Caki2 (cell line): Measurements from ENCODE around the gene PTPRD. TPM values are rescaled to one million over a fixed set of nuclear protein-coding genes. Genes with fewer than 3 reads are reported as not detected.

ENCODE experiments used
- DNase-seq: peaks from one replicate; pipeline ENCODE4 v3.0.0-alpha.2; 2015; ENCODE audit warnings: low read depth
- in situ Hi-C: cut with HindIII; loops from 2 replicates; pipeline ENCODE4 v1.10.0; 2016; ENCODE audit warnings: low sequenced_read_pairs, low pct_unique_long_range_greater_than_20kb, mixed read lengths
- total RNA-seq: library from RNA; depleted of rRNA; stranded (reverse); fragments of >200 nt; shearing (Covaris generic); gene quantifications from 2 replicates; pipeline ENCODE4 v1.2.3, GENCODE V29; 2014; ENCODE audit warnings: low replicate concordance

Gene PTPRD
- total RNA-seq, 1 experiment from 2014 or later = 1.1 TPM

- no peak for DNase-seq
- in situ Hi-C loops = no loop called here
Observed at GRCh38 chr9:8766096-8766495, 1846.7 kb downstream of the PTPRD start.

GRCh38 chr9:8764051-8764450 lies 1848.8 kb downstream of the PTPRD start:
- DNase-seq = no peak
- in situ Hi-C loops = no loop called here

DNA sequence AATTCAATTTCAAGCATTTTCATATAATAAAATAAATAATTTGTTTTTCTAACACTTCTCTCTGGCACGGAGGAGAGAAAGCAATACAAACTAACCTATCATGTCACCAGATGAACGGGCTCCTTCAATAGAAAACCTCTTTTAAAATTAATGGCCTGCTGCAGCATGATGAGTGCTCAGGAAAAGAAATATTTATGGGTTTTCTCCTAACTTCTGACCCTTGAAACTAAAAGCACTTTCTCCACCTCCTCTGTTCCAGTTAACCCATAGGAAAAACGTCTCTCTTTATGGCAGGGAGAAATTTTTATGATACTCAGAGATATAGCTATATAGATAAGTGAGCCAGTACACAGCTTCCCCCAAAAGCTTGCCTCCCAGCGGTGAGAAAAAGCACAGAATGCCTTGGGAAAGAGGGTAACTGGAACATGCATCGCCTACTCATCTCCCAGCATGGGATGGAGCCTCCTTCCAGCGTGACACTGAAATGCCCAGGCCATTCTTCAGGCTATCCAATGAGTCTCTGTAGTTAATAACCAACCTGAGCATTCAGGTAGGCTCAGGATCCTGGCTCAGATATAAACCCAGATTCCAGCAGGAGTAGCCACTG lies 1850.2 kb downstream of the PTPRD start:
- in situ Hi-C loops = no loop called here
- DNase-seq = no peak

DNA sequence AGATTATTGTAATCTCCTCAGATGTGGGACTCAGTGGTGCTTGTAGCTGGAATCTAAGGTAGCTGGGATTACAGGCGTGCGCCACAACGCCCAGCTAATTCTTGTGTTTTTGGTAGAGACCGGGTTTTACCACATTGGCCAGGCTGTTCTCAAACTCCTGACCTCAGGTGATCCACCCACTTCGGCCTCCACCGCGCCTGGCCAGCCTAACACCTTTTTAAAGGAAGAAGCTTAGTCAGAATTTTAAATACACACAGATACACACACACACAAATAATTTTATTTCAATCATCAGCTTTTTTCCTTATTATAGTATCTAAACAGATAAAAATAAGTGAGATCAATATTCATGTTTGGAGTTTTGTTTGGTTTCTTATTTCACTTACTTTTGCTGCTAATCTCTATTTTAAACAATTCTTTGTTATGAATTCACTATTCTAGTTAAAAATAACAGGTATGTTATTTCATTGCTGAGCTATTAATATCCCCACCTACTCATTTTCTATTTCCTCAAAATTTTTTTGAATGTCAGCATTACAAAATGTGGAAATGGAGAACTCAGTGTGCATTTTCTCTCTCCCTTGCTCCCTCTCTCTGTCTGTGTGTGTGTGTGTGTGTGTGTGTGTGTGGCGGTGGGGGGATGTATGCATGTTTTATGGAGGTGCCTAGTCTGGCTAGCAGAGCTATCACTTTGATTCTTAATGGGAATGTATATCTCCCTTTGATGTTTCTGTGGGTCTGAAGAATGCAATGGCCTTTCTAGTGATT lies 1852.6 kb downstream of the PTPRD start:
- in situ Hi-C loops = no loop called here

GRCh38 chr9:8757881-8758280 lies 1854.9 kb downstream of the PTPRD start:
- DNase-seq = no peak
- in situ Hi-C loops = no loop called here

More for the DNA sequence above, 1852.6 kb downstream of the PTPRD start:
- DNase-seq = no peak

GRCh38 chr9:8754751-8755150 lies 1858.1 kb downstream of the PTPRD start:
- in situ Hi-C loops = no loop called here
- no peak for DNase-seq

GRCh38 chr9:8751406-8751930 lies 1861.3 kb downstream of the PTPRD start:
- DNase-seq = no peak
- in situ Hi-C loops = no loop called here

DNA sequence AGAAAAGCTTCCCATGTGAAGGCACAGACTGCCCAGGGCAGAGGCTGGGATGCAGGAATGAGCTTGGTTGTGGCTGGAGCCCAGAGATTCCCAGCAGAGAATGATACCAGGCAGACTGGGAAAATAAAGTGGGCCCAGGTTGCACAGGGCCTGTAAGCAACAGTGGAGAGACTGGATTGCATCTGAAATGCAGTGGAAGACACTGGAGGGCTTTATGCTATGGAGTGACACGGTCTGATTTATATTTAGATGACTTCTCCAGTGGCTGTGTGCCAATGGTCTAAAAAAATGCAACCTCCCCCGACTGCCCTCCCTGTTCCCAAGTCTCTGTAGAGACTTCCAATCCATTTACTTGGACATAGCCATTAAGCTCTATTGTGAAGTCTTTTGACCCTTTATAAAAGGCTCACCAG lies 1862.2 kb downstream of the PTPRD start:
- DNase-seq = no peak
- in situ Hi-C loops = no loop called here

- in situ Hi-C loops = no loop called here
- peak; percentile 21 for DNase-seq
Observed at GRCh38 chr9:8745347-8745746, 1867.5 kb downstream of the PTPRD start.

DNA sequence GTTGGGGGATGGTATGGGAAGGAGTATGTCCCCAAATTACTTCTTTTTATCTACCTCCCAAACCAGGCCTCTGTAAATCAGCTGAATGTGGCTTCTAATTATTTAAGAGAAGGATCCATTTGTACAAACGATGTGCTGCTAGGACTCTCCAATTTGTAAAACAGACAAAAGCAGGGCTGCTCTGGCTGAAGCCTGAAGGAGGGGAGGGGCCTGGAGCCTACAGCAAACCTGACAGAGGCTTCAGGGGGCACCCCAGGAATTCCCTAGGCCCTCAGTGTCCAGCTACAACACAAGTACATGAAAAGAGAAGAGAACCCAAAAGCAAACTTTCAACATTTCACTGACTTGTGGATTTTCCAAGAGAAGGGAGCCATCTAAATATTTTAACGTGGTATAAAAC lies 1873.9 kb downstream of the PTPRD start:
- in situ Hi-C loops = no loop called here
- no peak for DNase-seq

DNA sequence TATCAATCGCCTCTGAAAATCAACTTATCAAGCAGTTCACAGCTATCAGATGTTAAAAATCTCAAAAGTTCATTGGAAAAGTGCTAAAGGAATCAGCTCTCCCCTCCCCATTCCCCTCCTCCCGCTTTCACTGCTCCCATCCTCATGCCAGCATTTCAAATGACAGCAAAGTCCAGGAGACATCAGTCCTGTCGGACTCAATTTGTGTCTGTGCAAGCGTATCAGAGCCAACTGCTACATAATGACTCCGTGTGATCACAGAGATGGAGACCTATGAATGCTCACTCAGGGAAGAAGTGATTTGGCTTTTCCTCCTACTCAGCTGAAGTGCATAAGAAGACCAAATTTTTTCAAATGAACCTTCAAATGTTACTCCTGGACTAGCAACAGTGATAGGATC lies 1876.0 kb downstream of the PTPRD start:
- in situ Hi-C loops = no loop called here
- DNase-seq = no peak

GRCh38 chr9:8734760-8735159 lies 1878.0 kb downstream of the PTPRD start:
- peak; percentile 76 for DNase-seq
- in situ Hi-C loops = no loop called here

- DNase-seq = no peak
- in situ Hi-C loops = no loop called here
Observed at GRCh38 chr9:8733131-8733954, 1879.5 kb downstream of the PTPRD start.

GRCh38 chr9:8732367-8733075 lies 1880.3 kb downstream of the PTPRD start:
- no peak for DNase-seq
- in situ Hi-C loops = no loop called here

DNA sequence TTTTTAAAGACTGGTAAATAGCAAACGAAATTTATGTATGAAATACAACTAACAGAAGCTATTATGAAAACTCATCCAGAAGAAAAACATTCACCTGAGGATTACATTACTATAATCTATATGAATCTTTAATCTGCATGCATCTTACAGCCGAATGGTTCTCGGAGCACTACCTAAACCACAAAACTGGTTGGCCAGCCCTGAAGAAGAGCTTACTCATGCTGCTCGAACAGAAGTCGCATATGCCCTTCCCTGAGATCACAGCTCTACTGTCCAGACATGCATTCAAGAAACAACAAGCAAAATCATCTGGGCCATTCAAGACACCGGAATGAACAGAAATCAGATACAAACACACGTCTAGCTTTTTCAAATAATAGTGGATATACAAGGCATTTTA lies 1882.2 kb downstream of the PTPRD start:
- DNase-seq = no peak
- in situ Hi-C loops = no loop called here

GRCh38 chr9:8728910-8729309 lies 1883.9 kb downstream of the PTPRD start:
- in situ Hi-C loops = no loop called here

DNA sequence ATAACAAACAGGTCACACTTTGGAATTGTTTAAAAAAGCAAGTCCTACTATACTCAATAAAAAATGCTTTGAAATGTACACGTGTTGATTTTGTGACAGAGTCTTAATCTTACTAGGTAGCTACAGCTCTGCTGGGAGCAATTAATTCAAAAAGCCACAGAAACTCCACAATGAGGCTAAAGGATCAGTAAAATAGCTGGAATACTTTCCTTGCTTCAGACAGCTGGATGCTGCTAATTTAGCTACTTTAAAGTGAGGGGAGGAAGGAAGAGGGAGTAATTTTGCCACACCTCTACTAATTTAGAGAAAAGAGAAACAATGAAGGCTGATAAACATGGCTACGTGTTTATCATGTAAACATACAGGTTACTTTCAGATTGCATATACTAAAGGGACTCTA lies 1885.6 kb downstream of the PTPRD start:
- DNase-seq = no peak
- in situ Hi-C loops = no loop called here

More at GRCh38 chr9:8728910-8729309, 1883.9 kb downstream of the PTPRD start:
- no peak for DNase-seq

- in situ Hi-C loops = no loop called here
- DNase-seq = no peak
Observed at GRCh38 chr9:8726692-8727091, 1886.1 kb downstream of the PTPRD start.
